ENCODE results near the gene ANKRD33B. TPM values are rescaled to one million over a fixed set of nuclear protein-coding genes. Genes with fewer than 3 reads are reported as not detected.

ANKRD33B gene
- total and polyA plus RNA-seq, 2 experiments from 2014 or later = 2.9 to 15.4 TPM

- Histone ChIP-seq H3K9me2 (ENCODE audit: insufficient read depth) (no peaks in the 10 kb centered on the region), H3K4me2 (no peak overlapping the region), H3K27ac (ENCODE audit: low read depth) (no peak overlapping the region), H3K4me3 (no peak overlapping the region), H3K4me1 (ENCODE audit: insufficient read depth) (peaks cover 22% of the 10 kb centered on the region), H4K20me1 (replicated peaks; ENCODE audit: insufficient read depth) (peaks cover 6% of the 10 kb centered on the region), H3K36me3 (ENCODE audit: insufficient read depth) (no peaks in the 10 kb centered on the region), H3F3A (replicated peaks; ENCODE audit: low read depth) (no peaks in the 10 kb centered on the region), H3K27me3 (ENCODE audit: insufficient read depth) (no peaks in the 10 kb centered on the region), H3K79me2 (replicated peaks; ENCODE audit: insufficient read depth) (no peaks in the 10 kb centered on the region; the same call in 1 of the 2 replicates), H2AFZ (no peak overlapping the region)
- no peaks in the 10 kb centered on the region for H3K9me3 Mint-ChIP-seq
- TF ChIP-seq JUNB (IDR thresholded peaks at IDR 0.05; ENCODE audit: unreplicated experiment) (no peak), CREB1 (CRISPR knock-in tag; IDR thresholded peaks at IDR 0.05; ENCODE audit: low read depth) (no peak), EZH2phosphoT487 (IDR thresholded peaks at IDR 0.05; ENCODE audit: unreplicated experiment) (no peak)
- H3K4me1 Mint-ChIP-seq = peaks cover 44% of the 10 kb centered on the region
- no peaks in the 10 kb centered on the region for H3K36me3 Mint-ChIP-seq (ENCODE audit: low read depth)
- no peak overlapping the region for H3K4me3 Mint-ChIP-seq
- DNase-seq (ENCODE audit: low spot score) (no peak), ATAC-seq (no peak)
- peaks cover 15% of the 10 kb centered on the region for H3K27me3 Mint-ChIP-seq (ENCODE audit: insufficient read depth, low read depth, poor library complexity)
- H3K27ac Mint-ChIP-seq = no peak overlapping the region
Measured at GRCh38 chr5:10702040-10702629, 138.3 kb downstream of the ANKRD33B start.

- no peak for ATAC-seq
- Mint-ChIP-seq H3K27ac (no peak overlapping the region), H3K4me1 (peaks cover 49% of the 10 kb centered on the region)
- no peak for TF ChIP-seq CTCF (conservative IDR thresholded peaks at IDR 0.05; ENCODE audit: low read depth in 2 of 2)
- TF ChIP-seq ZNF114 (CRISPR knock-in tag; IDR thresholded peaks at IDR 0.05) = no peak
- TF ChIP-seq JUNB (IDR thresholded peaks at IDR 0.05; ENCODE audit: unreplicated experiment) = no peak
- no peak for TF ChIP-seq STAT1 (IDR thresholded peaks at IDR 0.05; ENCODE audit: unreplicated experiment)
- TF ChIP-seq EZH2phosphoT487 (IDR thresholded peaks at IDR 0.05; ENCODE audit: unreplicated experiment) = no peak
- TF ChIP-seq ZNF331 (CRISPR knock-in tag; IDR thresholded peaks at IDR 0.05; ENCODE audit: low read depth) = no peak
- TF ChIP-seq POLR2AphosphoS5 (IDR thresholded peaks at IDR 0.05; ENCODE audit: low read depth) = no peak
- no peak for TF ChIP-seq CREB1 (CRISPR knock-in tag; IDR thresholded peaks at IDR 0.05; ENCODE audit: low read depth)
- no peak for TF ChIP-seq ETS1 (IDR thresholded peaks at IDR 0.05)
- no peak for TF ChIP-seq ZNF462 (CRISPR knock-in tag; IDR thresholded peaks at IDR 0.05)
- no peak for TF ChIP-seq NANOG (IDR thresholded peaks at IDR 0.05; ENCODE audit: borderline replicate concordance)
- no peak for TF ChIP-seq EZH2 (IDR thresholded peaks at IDR 0.05; ENCODE audit: low read depth, unreplicated experiment)
Measured at GRCh38 chr5:10702911-10703491, 139.1 kb downstream of the ANKRD33B start.

More at GRCh38 chr5:10702911-10703491, 139.1 kb downstream of the ANKRD33B start:
- Histone ChIP-seq H3K4me1 (ENCODE audit: insufficient read depth) (peaks cover 22% of the 10 kb centered on the region), H3K27ac (ENCODE audit: low read depth) (no peak overlapping the region), H3K9me2 (ENCODE audit: insufficient read depth) (no peaks in the 10 kb centered on the region), H3K4me2 (no peak overlapping the region), H3K36me3 (ENCODE audit: insufficient read depth) (no peaks in the 10 kb centered on the region), H3K27me3 (ENCODE audit: insufficient read depth) (no peaks in the 10 kb centered on the region), H3K79me2 (replicated peaks; ENCODE audit: insufficient read depth) (no peaks in the 10 kb centered on the region; the same call in 1 of the 2 replicates), H3K4me3 (no peak overlapping the region), H3F3A (replicated peaks; ENCODE audit: low read depth) (no peaks in the 10 kb centered on the region), H4K20me1 (replicated peaks; ENCODE audit: insufficient read depth) (peaks cover 6% of the 10 kb centered on the region), H2AFZ (no peak overlapping the region)
- no peaks in the 10 kb centered on the region for H3K9me3 Mint-ChIP-seq
- H3K27me3 Mint-ChIP-seq (ENCODE audit: insufficient read depth, low read depth, poor library complexity) = peaks cover 14% of the 10 kb centered on the region
- no peak for DNase-seq (ENCODE audit: low spot score)
- H3K4me3 Mint-ChIP-seq = no peak overlapping the region
- H3K36me3 Mint-ChIP-seq (ENCODE audit: low read depth) = no peaks in the 10 kb centered on the region

All from GM23338 (cell line).